HEK293T (cell line): Measurements from ENCODE around the gene PPP6R2.

Experiments used
- ELF4 ChIP-seq: fragments of 450-650 bp; IDR thresholded peaks from 2 replicates; pipeline ENCODE4 v1.6.1; 2017; ENCODE audit warnings: antibody characterized with exemption
- FOXK2 ChIP-seq: fragments of 450-650 bp; IDR thresholded peaks from 2 replicates; pipeline ENCODE4 v1.6.1; 2016; ENCODE audit warnings: mild to moderate bottlenecking
- HDGF ChIP-seq: fragments of 450-650 bp; IDR thresholded peaks from 2 replicates; pipeline ENCODE4 v1.6.1; 2017; ENCODE audit warnings: antibody characterized with exemption, borderline replicate concordance
- LEF1 ChIP-seq: fragments of 450-650 bp; IDR thresholded peaks from 2 replicates; pipeline ENCODE4 v1.6.1; 2017; ENCODE audit warnings: mild to moderate bottlenecking, borderline replicate concordance
- PKNOX1 ChIP-seq: fragments of 450-650 bp; IDR thresholded peaks from 2 replicates; pipeline ENCODE4 v1.6.1; 2016
- SUZ12 ChIP-seq: fragments of 450-650 bp; IDR thresholded peaks from 2 replicates; pipeline ENCODE4 v1.6.1; 2016; ENCODE audit warnings: mild to moderate bottlenecking

- TF ChIP-seq ELF4 (no peak), HDGF (no peak), LEF1 (no peak), PKNOX1 (no peak), FOXK2 (no peak), SUZ12 (no peak)
Observed at GRCh38 chr22:50445880-50446707, 103.0 kb downstream of the PPP6R2 start.
